Gastrocnemius medialis (tissue), 4 donors: ENCODE data around the gene PDE4D. TPM values are rescaled to one million over a fixed set of nuclear protein-coding genes. Genes with fewer than 3 reads are reported as not detected.

ENCODE experiments used
- ATAC-seq, 2 donors: fragments of 150-250 bp; one replicate each; pipeline ENCODE4 v1.9.1; 2016
- DNase-seq, 2 donors: peaks; one replicate each; pipeline ENCODE4 v3.0.0-alpha.2; 2019
- H3K27ac ChIP-seq, 4 donors: fragments of 200-600 bp; sonication (generic); 1 replicate in 1 of 4; 2 replicates in 3 of 4; pipeline ENCODE4 v1.5.1; 2016 to 2018; ENCODE audit warnings: mild to moderate bottlenecking in 2 of 4, moderate library complexity in 1 of 4
- H3K27me3 ChIP-seq, 3 donors: fragments of 200-600 bp; sonication (generic) in 2 of 3; 1 replicate in 1 of 3; 2 replicates in 2 of 3; pipeline versions ENCODE4 v1.5.1 to v1.6.0; 2016 to 2019; ENCODE audit warnings: mild to moderate bottlenecking in 1 of 3, moderate library complexity in 1 of 3
- H3K36me3 ChIP-seq, 2 donors: fragments of 200-600 bp; sonication (generic) in 1 of 2; one replicate each; pipeline ENCODE4 v1.5.1; 2017 to 2018
- H3K4me1 ChIP-seq, 2 donors: fragments of 200-600 bp; sonication (generic) in 1 of 2; one replicate each; pipeline ENCODE4 v1.5.1; 2016 to 2017; ENCODE audit warnings: mild to moderate bottlenecking in 2 of 2
- H3K4me3 ChIP-seq, 4 donors: fragments of 200-600 bp; sonication (generic) in 3 of 4; 1 replicate in 1 of 4; 2 replicates in 3 of 4; pipeline ENCODE4 v1.5.1; 2016 to 2019; ENCODE audit warnings: mild to moderate bottlenecking in 2 of 4
- H3K9me3 ChIP-seq, 3 donors: fragments of 200-600 bp; sonication (generic) in 2 of 3; 1 replicate in 1 of 3; 2 replicates in 2 of 3; pipeline ENCODE4 v1.5.1; 2016 to 2019
- POLR2A ChIP-seq, 2 donors: fragments of 450-650 bp; IDR thresholded peaks; one replicate each; pipeline ENCODE4 v1.6.1; 2017; ENCODE audit warnings: antibody characterized with exemption in 2 of 2, mild to moderate bottlenecking in 2 of 2, moderate library complexity in 2 of 2
- in situ Hi-C, 4 donors: fragments of 200-750 bp; cut with MboI; loops; one replicate each; pipeline versions ENCODE4 v1.15.0 to v1.8.0; 2017; ENCODE audit warnings: low sequenced_read_pairs in 4 of 4
- intact Hi-C: fragments of 100-400 bp; cut with DNase I; formaldehyde crosslinking; loops from one replicate; pipeline ENCODE4 v1.15.1; 2023; ENCODE audit warnings: low total_unique reads
- total RNA-seq, 4 donors: library from RNA; depleted of rRNA; stranded (reverse); fragments of >200 nt; gene quantifications; one replicate each; pipeline versions ENCODE4 v1.1.0 to v1.2.3, GENCODE V29; 2016
- TF ChIP-seq, protein P1 (sequence below), 5 experiments: fragments of 450-650 bp in 3 of 5; fragments of 200-600 bp in 2 of 5; sonication (generic) in 2 of 5; IDR thresholded peaks in 4 of 5; conservative IDR thresholded peaks in 1 of 5; 1 replicate in 4 of 5; 2 replicates in 1 of 5; pipeline ENCODE4 v1.5.1; 2016 to 2019; ENCODE audit warnings: antibody characterized with exemption in 5 of 5, mild to moderate bottlenecking in 3 of 5, moderate library complexity in 3 of 5

Gene PDE4D
- total RNA-seq, 4 donors from 2014 or later, result 133 to 223 (median 185) TPM

GRCh38 chr5:59151162-59151889 is 742.2 kb downstream of the PDE4D start:
- Histone ChIP-seq H3K4me1 (peaks cover 27 to 48% of the 10 kb centered on the region in 2 donors), H3K36me3 (no peaks in the 10 kb centered on the region), H3K4me3 (no peak overlapping the region), H3K9me3 (no peaks in the 10 kb centered on the region), H3K27ac (peak overlapping the region; percentile 72 to 84 (median 81)), H3K27me3 (no peaks in the 10 kb centered on the region)
- peak; percentile 68 to 91 for ATAC-seq
- no peak for DNase-seq
- intact Hi-C loops (no loop called here), in situ Hi-C loops (no loop called here)
- TF ChIP-seq, protein P1, sequence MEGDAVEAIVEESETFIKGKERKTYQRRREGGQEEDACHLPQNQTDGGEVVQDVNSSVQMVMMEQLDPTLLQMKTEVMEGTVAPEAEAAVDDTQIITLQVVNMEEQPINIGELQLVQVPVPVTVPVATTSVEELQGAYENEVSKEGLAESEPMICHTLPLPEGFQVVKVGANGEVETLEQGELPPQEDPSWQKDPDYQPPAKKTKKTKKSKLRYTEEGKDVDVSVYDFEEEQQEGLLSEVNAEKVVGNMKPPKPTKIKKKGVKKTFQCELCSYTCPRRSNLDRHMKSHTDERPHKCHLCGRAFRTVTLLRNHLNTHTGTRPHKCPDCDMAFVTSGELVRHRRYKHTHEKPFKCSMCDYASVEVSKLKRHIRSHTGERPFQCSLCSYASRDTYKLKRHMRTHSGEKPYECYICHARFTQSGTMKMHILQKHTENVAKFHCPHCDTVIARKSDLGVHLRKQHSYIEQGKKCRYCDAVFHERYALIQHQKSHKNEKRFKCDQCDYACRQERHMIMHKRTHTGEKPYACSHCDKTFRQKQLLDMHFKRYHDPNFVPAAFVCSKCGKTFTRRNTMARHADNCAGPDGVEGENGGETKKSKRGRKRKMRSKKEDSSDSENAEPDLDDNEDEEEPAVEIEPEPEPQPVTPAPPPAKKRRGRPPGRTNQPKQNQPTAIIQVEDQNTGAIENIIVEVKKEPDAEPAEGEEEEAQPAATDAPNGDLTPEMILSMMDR (IDR thresholded peaks at IDR 0.05 in 4 of 5, conservative IDR thresholded peaks at IDR 0.05 in 1 of 5), result no peak
- TF ChIP-seq POLR2A (IDR thresholded peaks at IDR 0.05), result no peak

DNA sequence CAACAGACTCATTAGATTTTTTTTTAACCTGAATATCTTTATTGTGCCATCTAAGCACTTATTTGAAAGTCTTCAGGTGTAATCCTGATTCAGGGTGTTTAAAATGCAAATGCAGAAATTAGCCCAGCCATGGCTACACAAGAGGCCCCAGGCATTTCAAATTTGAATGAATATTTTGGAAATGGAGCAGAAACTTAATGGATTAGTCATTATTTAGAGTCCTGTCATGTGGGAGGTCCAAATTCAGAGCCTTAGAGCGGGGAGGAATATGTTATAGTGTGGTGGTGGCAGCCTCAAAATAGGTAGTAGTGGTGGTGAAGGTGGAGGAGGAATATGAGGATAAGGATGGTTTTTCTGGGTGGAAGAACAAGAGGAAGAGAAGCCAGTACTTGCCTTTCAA is 743.7 kb downstream of the PDE4D start:
- peaks cover 27 to 52% of the 10 kb centered on the region in 2 donors for H3K4me1 ChIP-seq
- H3K9me3 ChIP-seq, result no peaks in the 10 kb centered on the region
- no peaks in the 10 kb centered on the region for H3K36me3 ChIP-seq
- no peak for ATAC-seq
- H3K4me3 ChIP-seq, result no peak overlapping the region
- H3K27me3 ChIP-seq, result no peaks in the 10 kb centered on the region
- no peak for TF ChIP-seq POLR2A (IDR thresholded peaks at IDR 0.05)
- TF ChIP-seq, protein P1 (IDR thresholded peaks at IDR 0.05 in 4 of 5, conservative IDR thresholded peaks at IDR 0.05 in 1 of 5), result no peak
- intact Hi-C loops, result loop anchor here (5.0 kb wide), 1 partner anchor 113 kb away; no protein-coding TSS in a partner anchor
- in situ Hi-C loops, result no loop called here
- H3K27ac ChIP-seq, result peak overlapping the region; percentile 72 to 84 (median 81)
- DNase-seq, result no peak

- Histone ChIP-seq H3K4me1 (peaks cover 31 to 58% of the 10 kb centered on the region in 2 donors), H3K36me3 (no peaks in the 10 kb centered on the region), H3K27me3 (no peaks in the 10 kb centered on the region), H3K4me3 (no peak overlapping the region), H3K27ac (peak overlapping the region; percentile 72 to 84 (median 81)), H3K9me3 (no peaks in the 10 kb centered on the region)
- DNase-seq (no peak), ATAC-seq (no peak)
- TF ChIP-seq, protein P1 (IDR thresholded peaks at IDR 0.05 in 4 of 5, conservative IDR thresholded peaks at IDR 0.05 in 1 of 5), result no peak
- TF ChIP-seq POLR2A (IDR thresholded peaks at IDR 0.05), result no peak
- intact Hi-C loops (loop anchor here (5.0 kb wide), 1 partner anchor 112 kb away; no protein-coding TSS in a partner anchor), in situ Hi-C loops (no loop called here)
Observed at GRCh38 chr5:59149271-59149670, 744.3 kb downstream of the PDE4D start.

DNA sequence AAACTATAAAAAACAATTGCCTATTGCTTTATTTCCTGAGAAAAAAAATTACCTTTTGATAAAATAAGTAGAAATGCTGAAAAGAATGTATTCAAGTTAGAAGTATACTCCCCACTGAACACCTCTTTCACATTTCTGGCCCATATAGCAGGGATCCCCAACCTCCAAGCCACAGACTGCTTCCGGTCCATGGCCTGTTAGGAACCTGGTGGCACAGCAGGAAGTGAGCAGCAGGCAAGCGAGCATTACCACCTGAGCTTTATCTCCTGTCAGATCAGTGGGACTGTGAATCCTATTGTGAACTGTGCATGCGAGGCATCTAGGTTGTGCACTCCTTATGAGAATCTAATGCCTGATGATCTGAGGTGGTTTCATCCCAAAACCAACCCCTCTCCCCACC is 746.8 kb downstream of the PDE4D start:
- in situ Hi-C loops (no loop called here), intact Hi-C loops (loop anchor here (5.0 kb wide), 1 partner anchor 109 kb away; no protein-coding TSS in a partner anchor)

DNA sequence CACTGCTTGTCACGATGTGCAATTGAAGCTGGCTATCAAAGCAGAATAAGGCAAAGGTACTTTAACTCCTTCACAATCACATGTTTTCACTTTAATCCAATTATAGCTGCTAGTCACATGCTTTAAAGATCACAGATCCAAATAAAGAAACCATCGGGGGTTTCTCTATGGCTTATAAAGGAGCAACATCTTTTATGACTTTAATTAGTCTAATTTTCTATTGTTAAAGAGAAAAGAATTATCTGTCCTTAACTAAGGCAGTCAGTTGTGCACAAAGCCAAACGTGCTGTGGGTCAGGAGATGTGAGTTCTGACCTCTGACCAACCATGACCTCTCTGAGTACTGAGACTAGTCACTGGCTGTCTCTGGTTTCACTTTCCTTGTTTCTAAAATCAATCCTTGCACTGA is 749.6 kb downstream of the PDE4D start:
- Histone ChIP-seq H3K27ac (peak overlapping the region; percentile 81 to 89 (median 84)), H3K9me3 (no peaks in the 10 kb centered on the region), H3K4me1 (peaks cover 47 to 57% of the 10 kb centered on the region in 2 donors), H3K4me3 (no peak overlapping the region), H3K36me3 (no peaks in the 10 kb centered on the region), H3K27me3 (no peaks in the 10 kb centered on the region)
- TF ChIP-seq, protein P1 (IDR thresholded peaks at IDR 0.05 in 4 of 5, conservative IDR thresholded peaks at IDR 0.05 in 1 of 5), result no peak
- no peak for TF ChIP-seq POLR2A (IDR thresholded peaks at IDR 0.05)
- DNase-seq (no peak), ATAC-seq (peak; percentile 50 to 59)
- in situ Hi-C loops, result no loop called here
- intact Hi-C loops, result no loop called here

More for the DNA sequence above, 746.8 kb downstream of the PDE4D start:
- Histone ChIP-seq H3K4me3 (no peak overlapping the region), H3K9me3 (no peaks in the 10 kb centered on the region), H3K27ac (peak overlapping the region; percentile 37 to 89 (median 84)), H3K27me3 (no peaks in the 10 kb centered on the region), H3K4me1 (peaks cover 42 to 57% of the 10 kb centered on the region in 2 donors), H3K36me3 (no peaks in the 10 kb centered on the region)
- no peak for TF ChIP-seq POLR2A (IDR thresholded peaks at IDR 0.05)
- DNase-seq, result no peak
- ATAC-seq, result no peak
